IPS-NIHi11 (cell line): ENCODE measurements around the gene CD63.
"Not testable (repeated sequence)": the region's sequence is repeated elsewhere in the genome, so short reads cannot be mapped to it uniquely, and the experiment has no call there.

Experiments used
- DNase-seq: peaks from one replicate; pipeline ENCODE4 v3.0.0; 2012; ENCODE audit warnings: mixed read lengths, low spot score

The CD63 gene

GRCh38 chr12:55728939-55729818 is at the start of gene CD63:
Gene CD63 (minus strand): TSS chr12:55729009. CDS start chr12:55728341, 668 bp downstream.
- DNase-seq: peak; percentile 95

- no peak for DNase-seq
Observed at GRCh38 chr12:55777856-55778255, 49.0 kb upstream of the CD63 start.

- no peak for DNase-seq
Observed at GRCh38 chr12:55771736-55772135, 42.9 kb upstream of the CD63 start.

- DNase-seq: no peak
Observed at GRCh38 chr12:55767156-55767555, 38.3 kb upstream of the CD63 start.

- no peak for DNase-seq
Observed at GRCh38 chr12:55765736-55766290, 37.0 kb upstream of the CD63 start.

GRCh38 chr12:55762646-55763045 is 33.8 kb upstream of the CD63 start:
- no peak for DNase-seq

- no peak for DNase-seq
Observed at GRCh38 chr12:55760663-55761062, 31.9 kb upstream of the CD63 start.

GRCh38 chr12:55758575-55758974 is 29.8 kb upstream of the CD63 start:
- not testable (repeated sequence) for DNase-seq

GRCh38 chr12:55757701-55758100 is 28.9 kb upstream of the CD63 start:
- DNase-seq: no peak

GRCh38 chr12:55755246-55755645 is 26.4 kb upstream of the CD63 start:
- DNase-seq: no peak

- DNase-seq: no peak
Observed at GRCh38 chr12:55748230-55748993, 19.6 kb upstream of the CD63 start.

- no peak for DNase-seq
Observed at GRCh38 chr12:55746913-55747231, 18.1 kb upstream of the CD63 start.

- no peak for DNase-seq
Observed at GRCh38 chr12:55746174-55746912, 17.5 kb upstream of the CD63 start.

GRCh38 chr12:55745361-55746173 is 16.8 kb upstream of the CD63 start:
- peak; percentile 68 for DNase-seq

- DNase-seq: no peak
Observed at GRCh38 chr12:55744340-55745030, 15.7 kb upstream of the CD63 start.

GRCh38 chr12:55743406-55744339 is 14.9 kb upstream of the CD63 start:
- DNase-seq: no peak

- peak; percentile 85 for DNase-seq
Observed at GRCh38 chr12:55742719-55743405, 14.1 kb upstream of the CD63 start, which contains the start of gene GDF11. Gene GDF11 (plus strand): TSS chr12:55743122. CDS start chr12:55743317, 195 bp downstream.

GRCh38 chr12:55741931-55742680 is 13.3 kb upstream of the CD63 start:
- DNase-seq: no peak
